Middle frontal gyrus (tissue), 1 donor: Measurements from ENCODE around the gene MTCL1.

Source experiments
- DNase-seq: peaks from one replicate; pipeline ENCODE4 v3.0.0-alpha.2; 2015; ENCODE audit warnings: low spot score; ENCODE audit errors: extremely low spot score

MTCL1 gene

DNA sequence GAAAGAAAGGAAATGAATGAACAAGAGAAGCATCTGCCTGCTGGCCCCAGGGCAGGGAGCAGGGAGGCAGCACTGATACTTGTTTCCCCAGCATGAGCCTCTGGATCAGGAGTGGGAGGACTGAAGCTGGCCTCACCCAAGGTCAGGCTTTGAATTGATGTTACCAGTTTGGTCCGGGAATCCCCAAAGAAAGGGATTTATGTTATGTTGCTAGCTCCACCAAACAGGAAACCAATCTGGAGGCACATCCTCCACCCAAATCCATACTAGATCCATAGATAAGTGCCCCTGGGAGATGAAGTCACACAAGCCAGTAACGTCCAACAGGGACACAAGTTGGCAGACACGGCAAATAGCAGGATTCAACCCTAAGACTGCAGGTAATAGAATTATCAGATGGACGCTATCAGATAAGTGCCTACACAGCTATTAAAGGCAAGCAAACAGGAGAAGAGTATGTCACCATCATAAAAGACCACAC is 85.9 kb downstream of the MTCL1 start:
- DNase-seq: no peak

DNA sequence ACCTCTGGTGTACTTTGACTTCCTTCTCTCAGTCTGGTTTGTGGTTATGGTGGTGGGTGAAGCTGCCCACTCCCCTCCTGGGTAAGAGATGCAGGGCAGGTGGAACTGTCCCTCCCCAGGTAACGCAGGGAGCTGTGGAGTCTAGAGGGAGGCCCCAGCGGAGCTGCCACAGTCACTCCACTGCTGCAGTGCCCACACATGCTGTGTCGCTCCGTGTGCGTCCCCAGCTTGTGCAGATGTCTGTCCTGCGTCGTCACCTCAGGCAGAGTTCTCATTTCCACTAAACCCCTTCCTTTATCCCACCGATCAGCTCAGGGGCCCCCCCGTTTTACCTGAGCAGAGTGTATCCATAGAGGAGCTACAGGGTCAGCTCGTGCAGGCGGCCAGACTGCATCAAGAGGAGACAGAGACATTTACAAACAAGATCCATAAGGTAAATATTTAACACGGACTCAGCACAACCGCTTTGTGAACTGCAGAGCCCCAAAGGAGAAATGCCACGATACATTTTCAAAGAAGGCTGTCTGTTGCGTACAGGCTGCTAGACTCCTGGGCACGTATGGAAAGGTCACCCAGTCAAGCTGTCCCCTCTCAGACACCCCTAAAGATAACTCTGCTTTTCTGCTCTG is 87.4 kb downstream of the MTCL1 start:
- no peak for DNase-seq

GRCh38 chr18:8793445-8794155 is 88.2 kb downstream of the MTCL1 start:
- no peak for DNase-seq

DNA sequence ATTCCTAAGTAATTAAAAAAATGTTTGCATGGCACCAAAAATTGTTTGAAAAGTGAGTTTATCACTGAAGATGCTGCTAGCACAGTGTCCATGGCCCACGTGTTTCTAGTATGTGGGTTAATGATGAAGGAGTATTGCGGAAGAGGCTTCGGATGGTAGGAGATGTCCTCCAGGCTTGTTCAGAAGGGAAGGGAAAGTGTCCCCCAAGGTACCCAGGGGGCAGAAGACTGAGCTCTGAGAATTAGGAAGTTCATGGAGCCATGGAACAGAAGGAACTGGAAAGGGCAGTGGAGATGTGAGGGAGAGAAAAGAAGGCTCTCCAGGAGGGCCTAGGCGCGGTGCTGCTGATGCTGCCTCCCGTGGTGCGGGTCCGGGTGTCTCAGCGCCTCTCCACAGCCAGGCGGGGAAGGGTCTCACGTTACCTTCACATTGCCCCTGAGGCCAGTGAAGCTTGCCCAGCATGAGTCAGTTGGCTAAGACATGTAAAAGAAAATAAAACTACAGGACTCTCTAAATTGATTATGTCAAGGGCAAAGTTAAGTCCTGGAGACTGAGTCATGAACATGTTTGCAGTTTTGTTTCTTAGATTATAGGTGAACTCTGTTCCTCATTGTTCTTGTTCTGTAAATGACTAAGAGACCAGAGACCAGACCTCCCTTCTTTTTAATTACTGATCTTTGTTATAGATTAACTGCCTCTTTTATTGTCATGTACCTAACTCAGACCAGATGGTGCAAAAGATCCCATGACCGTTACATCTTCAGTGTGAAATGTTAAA is 89.0 kb downstream of the MTCL1 start:
- DNase-seq: no peak

DNA sequence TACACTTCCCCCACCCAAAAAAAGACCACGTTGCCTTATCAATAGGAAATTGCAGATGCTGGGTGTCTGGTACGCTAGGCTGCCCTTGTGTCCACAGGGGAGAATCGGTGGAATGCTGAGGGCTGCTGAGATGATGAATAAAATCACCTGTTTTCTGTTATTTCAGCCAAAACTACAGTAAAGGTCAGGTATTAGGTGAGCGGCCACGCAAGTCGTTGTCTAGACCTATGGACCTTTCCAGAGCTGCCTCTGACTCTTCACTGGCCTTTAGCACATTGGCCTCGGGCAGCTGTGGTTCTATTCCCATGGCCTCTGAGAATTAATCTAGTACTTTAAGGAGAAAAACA is 89.6 kb downstream of the MTCL1 start:
- no peak for DNase-seq

GRCh38 chr18:8795586-8796325 is 90.4 kb downstream of the MTCL1 start:
- DNase-seq: no peak

DNA sequence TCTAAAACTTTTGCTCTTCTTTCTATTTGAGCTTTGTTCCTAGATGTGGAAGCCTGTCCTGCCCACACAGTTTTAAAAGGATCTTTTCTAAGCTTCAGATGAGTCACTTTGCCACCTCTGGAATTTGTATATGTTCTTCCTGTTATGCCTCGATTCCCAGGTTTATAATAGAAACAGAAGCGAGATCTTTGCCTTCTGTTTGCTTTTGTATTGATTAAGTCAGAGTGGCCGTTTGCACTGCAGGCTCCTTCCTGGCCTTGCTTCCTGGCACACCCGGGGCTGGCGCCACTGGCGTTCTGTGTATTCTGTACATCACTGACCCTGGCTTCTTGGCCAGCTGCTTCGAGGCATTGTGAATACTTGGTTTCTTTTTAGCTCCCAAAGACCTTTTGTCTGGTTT is 91.8 kb downstream of the MTCL1 start:
- DNase-seq: no peak

GRCh38 chr18:8799001-8799400 is 93.6 kb downstream of the MTCL1 start:
- DNase-seq: no peak

- no peak for DNase-seq
Measured at GRCh38 chr18:8799596-8800441, 94.5 kb downstream of the MTCL1 start.

DNA sequence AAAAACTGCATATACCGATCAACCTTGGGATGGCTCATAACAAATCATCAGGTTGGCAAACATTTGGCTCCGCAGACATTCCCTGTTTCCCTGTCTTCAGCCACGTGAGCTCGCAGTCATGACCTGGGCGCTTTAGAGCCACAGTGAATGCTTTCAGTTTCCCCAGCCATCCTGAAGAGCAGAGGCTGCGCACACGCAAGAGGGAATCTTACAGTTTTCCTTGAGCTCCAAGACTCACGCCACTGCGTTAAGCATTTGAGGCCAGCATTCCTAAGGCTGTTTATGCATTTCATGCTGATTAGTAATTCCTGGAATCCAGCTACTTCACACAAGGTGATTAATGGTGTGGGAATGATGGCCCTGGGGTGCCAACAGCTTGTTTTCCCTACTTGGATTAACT is 95.1 kb downstream of the MTCL1 start:
- DNase-seq: no peak

DNA sequence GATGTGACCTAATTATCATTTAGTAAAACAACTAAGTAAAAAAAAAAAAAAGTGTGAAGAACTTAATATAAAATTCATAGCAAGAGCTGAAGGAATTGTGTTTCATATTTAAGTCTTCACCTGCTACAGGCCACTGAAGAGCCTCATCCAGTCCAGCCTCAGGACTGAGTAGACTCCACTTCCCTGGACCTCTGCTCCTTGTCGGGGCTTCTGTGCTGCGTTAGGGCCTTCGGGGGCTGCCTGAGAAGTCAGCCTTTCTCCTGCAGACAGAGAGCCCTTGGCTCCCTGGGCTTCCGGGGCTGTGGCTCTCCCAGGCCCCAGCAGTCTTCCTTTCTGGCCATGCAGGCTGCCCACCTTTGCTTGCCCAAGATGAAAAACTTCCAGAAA is 95.5 kb downstream of the MTCL1 start:
- no peak for DNase-seq

DNA sequence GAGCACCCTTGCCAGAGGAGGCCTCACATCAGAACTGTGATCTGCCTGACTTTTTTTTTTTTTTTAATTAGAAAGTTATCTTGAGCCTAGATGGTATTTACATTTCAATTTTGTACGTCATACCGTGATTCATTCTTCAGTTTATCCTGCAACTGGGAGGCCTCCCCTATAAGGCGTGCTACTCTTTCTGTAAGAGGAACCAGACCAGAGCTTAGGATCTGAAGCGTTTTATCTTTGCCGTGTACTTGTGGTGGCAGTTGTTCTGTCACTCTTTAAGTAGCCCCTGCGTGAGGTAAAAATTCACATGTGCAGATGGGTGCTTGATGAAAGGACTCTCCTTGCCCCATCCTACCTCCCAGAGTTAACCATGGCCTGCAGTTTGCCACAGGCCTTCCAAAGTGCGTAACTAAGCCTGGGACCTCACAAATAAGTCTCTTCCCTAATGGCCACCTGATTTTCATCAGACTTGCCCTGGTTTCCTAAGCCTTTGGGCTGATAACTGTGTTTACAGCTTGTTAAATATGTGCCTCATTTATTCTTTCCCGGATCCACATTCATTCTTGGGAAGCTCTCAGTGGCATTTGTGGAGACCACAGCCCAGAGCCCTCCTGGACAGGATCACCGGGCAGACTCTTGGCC is 96.0 kb downstream of the MTCL1 start:
- DNase-seq: no peak

DNA sequence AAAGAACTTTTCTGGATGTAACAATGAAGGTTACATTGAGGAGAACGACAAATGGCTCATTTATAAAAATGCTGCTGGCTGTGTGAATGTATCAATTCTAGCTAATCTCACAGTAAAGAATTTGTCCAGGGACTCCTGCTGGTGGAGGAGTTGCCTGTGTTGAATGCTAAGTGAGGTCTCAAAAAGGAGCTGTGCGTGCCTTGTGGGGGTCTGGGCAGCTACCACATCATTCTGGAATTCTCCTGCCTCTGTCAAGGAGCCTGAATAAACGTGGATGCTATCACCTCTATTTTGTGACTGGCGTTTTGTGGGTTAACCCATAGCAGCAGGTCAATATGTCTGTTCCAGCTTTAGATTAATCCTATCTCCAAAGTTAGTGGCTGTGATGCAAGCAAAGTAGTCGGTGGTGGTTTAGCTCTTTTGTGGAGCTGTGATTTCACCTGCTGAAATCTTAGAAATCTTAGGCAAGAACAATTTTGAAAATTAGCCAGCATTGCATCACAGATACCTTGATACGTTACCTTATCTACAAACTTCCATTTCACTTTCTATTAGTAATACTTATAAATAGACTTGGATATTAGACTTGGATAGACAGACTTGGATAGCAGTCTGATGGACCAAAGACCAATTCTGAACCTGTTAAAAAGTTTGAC is 96.8 kb downstream of the MTCL1 start:
- no peak for DNase-seq

- DNase-seq: no peak
Measured at GRCh38 chr18:8803063-8803795, 97.9 kb downstream of the MTCL1 start.

DNA sequence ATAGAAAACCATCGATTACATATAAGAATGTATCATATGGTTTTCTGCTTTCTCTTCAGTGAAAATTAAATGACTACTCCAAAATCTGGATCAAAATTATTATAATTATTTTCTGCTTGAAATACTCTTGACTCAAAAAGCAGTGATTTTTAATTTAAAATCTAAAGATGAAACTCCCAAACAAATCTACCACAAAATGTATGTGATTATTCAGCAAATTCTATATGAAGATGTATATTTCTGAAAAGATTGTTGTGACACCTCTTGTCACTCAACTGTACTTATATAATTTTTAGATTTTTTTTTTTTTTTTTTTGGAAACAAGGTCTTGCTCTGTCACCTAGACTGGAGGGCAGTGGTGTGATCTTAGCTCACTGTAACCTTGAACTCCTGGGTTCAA is 98.6 kb downstream of the MTCL1 start:
- no peak for DNase-seq

- no peak for DNase-seq
Measured at GRCh38 chr18:8805552-8805951, 100.2 kb downstream of the MTCL1 start.

DNA sequence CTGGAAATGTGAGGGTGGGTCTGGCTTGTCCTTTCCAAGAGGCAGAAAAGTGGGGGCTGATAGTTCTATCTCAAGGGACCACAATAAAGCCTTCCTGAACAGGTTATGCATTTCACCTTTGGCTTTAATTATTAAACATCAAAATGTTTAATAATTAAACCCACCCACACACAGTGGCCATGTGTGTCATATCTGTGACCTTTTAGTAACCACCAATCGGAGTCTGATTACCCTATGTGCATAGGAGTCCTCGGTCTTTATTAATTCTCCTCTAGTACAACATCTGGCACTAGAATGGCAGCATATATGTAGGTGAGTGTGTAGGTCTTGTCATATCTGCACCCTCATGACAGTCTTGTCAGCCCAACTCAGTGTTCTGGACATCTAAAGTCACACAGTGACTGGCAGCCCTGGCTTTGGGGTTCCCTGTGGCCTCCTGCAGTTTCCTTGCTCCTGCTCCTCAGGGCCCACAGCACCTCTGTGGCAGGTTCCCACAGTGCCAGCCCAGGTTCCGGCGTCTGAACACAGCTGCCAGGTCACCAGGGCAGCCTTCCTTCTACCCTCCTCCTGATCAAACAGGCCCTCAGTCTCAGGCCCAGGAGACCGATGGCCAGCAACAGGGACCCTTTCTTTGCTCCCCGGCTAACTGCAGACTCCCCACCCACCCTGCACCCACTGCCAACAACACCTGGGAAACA is 100.9 kb downstream of the MTCL1 start:
- no peak for DNase-seq

GRCh38 chr18:8806798-8807487 is 101.6 kb downstream of the MTCL1 start:
- DNase-seq: no peak
